Adipocyte (in vitro differentiated cells): ENCODE measurements around the gene ZNF620.

Experiments
- DNase-seq: peaks from one replicate; pipeline ENCODE4 v3.0.0-alpha.2; 2015; ENCODE audit warnings: low read depth
- H3K27me3 ChIP-seq: replicated peaks from 2 replicates; pipeline ENCODE4 v1.7.0; 2013; ENCODE audit warnings: mild to moderate bottlenecking, low read length, moderate library complexity; ENCODE audit not compliant: control insufficient read depth, insufficient read depth
- H3K36me3 ChIP-seq: 2 replicates; pipeline ENCODE4 v1.7.0; 2013; ENCODE audit warnings: low read length, mild to moderate bottlenecking, moderate library complexity; ENCODE audit not compliant: control insufficient read depth, insufficient read depth, severe bottlenecking
- H3K4me1 ChIP-seq: 2 replicates; pipeline ENCODE4 v1.7.0; 2013; ENCODE audit warnings: mild to moderate bottlenecking, low read length, moderate library complexity; ENCODE audit not compliant: control insufficient read depth, insufficient read depth
- H3K4me3 ChIP-seq: 2 replicates; pipeline ENCODE4 v1.7.0; 2013; ENCODE audit warnings: mild to moderate bottlenecking, low read length, moderate library complexity
- H3K9ac ChIP-seq: 2 replicates; pipeline ENCODE4 v1.7.0; 2013; ENCODE audit warnings: mild to moderate bottlenecking, low read length, moderate library complexity
- H3K9me3 ChIP-seq: 2 replicates; pipeline ENCODE4 v1.7.0; 2013; ENCODE audit warnings: mild to moderate bottlenecking, low read length, moderate library complexity; ENCODE audit not compliant: control insufficient read depth

ZNF620 gene

GRCh38 chr3:40465456-40465855, 40.4 kb upstream of the ZNF620 start:
- H3K27me3 ChIP-seq: no peaks in the 10 kb centered on the region
- no peak overlapping the region for H3K4me3 ChIP-seq
- no peak overlapping the region for H3K9ac ChIP-seq
- H3K36me3 ChIP-seq: peaks cover 51% of the 10 kb centered on the region
- no peaks in the 10 kb centered on the region for H3K4me1 ChIP-seq
- DNase-seq: no peak
- no peaks in the 10 kb centered on the region for H3K9me3 ChIP-seq

- H3K27me3 ChIP-seq: no peaks in the 10 kb centered on the region
- peaks cover 25% of the 10 kb centered on the region for H3K36me3 ChIP-seq
- no peaks in the 10 kb centered on the region for H3K9me3 ChIP-seq
- no peaks in the 10 kb centered on the region for H3K4me1 ChIP-seq
- no peak overlapping the region for H3K4me3 ChIP-seq
- no peak overlapping the region for H3K9ac ChIP-seq
- no peak for DNase-seq
These were observed 37.8 kb upstream of the ZNF620 start for GRCh38 chr3:40468018-40468417.

GRCh38 chr3:40470701-40471100, 35.1 kb upstream of the ZNF620 start:
- no peak for DNase-seq
- Histone ChIP-seq H3K27me3 (no peaks in the 10 kb centered on the region), H3K36me3 (peaks cover 6% of the 10 kb centered on the region), H3K4me3 (no peak overlapping the region), H3K4me1 (no peaks in the 10 kb centered on the region), H3K9ac (no peak overlapping the region), H3K9me3 (no peaks in the 10 kb centered on the region)

GRCh38 chr3:40476478-40477470, 29.1 kb upstream of the ZNF620 start, which contains the start of gene ZNF619:
ZNF619 (plus strand) TSS chr3:40477122; CDS start chr3:40477980, 858 bp downstream.
- DNase-seq: peak; percentile 88
- Histone ChIP-seq H3K27me3 (no peaks in the 10 kb centered on the region), H3K9me3 (no peaks in the 10 kb centered on the region), H3K4me3 (peak within 1 kb of the TSS; percentile 92), H3K4me1 (peaks cover 7% of the 10 kb centered on the region), H3K9ac (peak within 1 kb of the TSS; percentile 94), H3K36me3 (peaks cover 12% of the 10 kb centered on the region)

GRCh38 chr3:40477666-40478065, 28.2 kb upstream of the ZNF620 start:
- peaks cover 7% of the 10 kb centered on the region for H3K4me1 ChIP-seq
- H3K9ac ChIP-seq: peak overlapping the region; percentile 94
- DNase-seq: peak; percentile 10
- no peaks in the 10 kb centered on the region for H3K27me3 ChIP-seq
- H3K9me3 ChIP-seq: no peaks in the 10 kb centered on the region
- peaks cover 20% of the 10 kb centered on the region for H3K36me3 ChIP-seq
- peak overlapping the region; percentile 92 for H3K4me3 ChIP-seq

GRCh38 chr3:40487172-40487571, 18.7 kb upstream of the ZNF620 start:
- no peaks in the 10 kb centered on the region for H3K27me3 ChIP-seq
- DNase-seq: no peak
- peak overlapping the region; percentile 45 for H3K4me3 ChIP-seq
- H3K4me1 ChIP-seq: no peaks in the 10 kb centered on the region
- H3K36me3 ChIP-seq: peaks cover 26% of the 10 kb centered on the region
- no peak overlapping the region for H3K9ac ChIP-seq
- peaks cover 19% of the 10 kb centered on the region for H3K9me3 ChIP-seq

- H3K27me3 ChIP-seq: no peaks in the 10 kb centered on the region
- H3K9me3 ChIP-seq: peaks cover 19% of the 10 kb centered on the region
- H3K36me3 ChIP-seq: peaks cover 17% of the 10 kb centered on the region
- peak; percentile 33 for DNase-seq
- no peak overlapping the region for H3K9ac ChIP-seq
- peaks cover 12% of the 10 kb centered on the region for H3K4me1 ChIP-seq
- H3K4me3 ChIP-seq: no peak overlapping the region
These were observed 14.9 kb upstream of the ZNF620 start for GRCh38 chr3:40490916-40491315.

- no peaks in the 10 kb centered on the region for H3K27me3 ChIP-seq
- H3K9ac ChIP-seq: peak overlapping the region; percentile 5
- H3K4me3 ChIP-seq: no peak overlapping the region
- peaks cover 12% of the 10 kb centered on the region for H3K4me1 ChIP-seq
- no peaks in the 10 kb centered on the region for H3K9me3 ChIP-seq
- no peak for DNase-seq
- H3K36me3 ChIP-seq: no peaks in the 10 kb centered on the region
These were observed 11.1 kb upstream of the ZNF620 start for GRCh38 chr3:40494698-40495097.

GRCh38 chr3:40497288-40497687, 8.6 kb upstream of the ZNF620 start:
- Histone ChIP-seq H3K9me3 (no peaks in the 10 kb centered on the region), H3K27me3 (no peaks in the 10 kb centered on the region), H3K9ac (no peak overlapping the region), H3K36me3 (no peaks in the 10 kb centered on the region), H3K4me3 (no peak overlapping the region), H3K4me1 (peaks cover 12% of the 10 kb centered on the region)
- DNase-seq: no peak

- no peak overlapping the region for H3K9ac ChIP-seq
- H3K36me3 ChIP-seq: no peaks in the 10 kb centered on the region
- DNase-seq: no peak
- H3K4me3 ChIP-seq: no peak overlapping the region
- H3K4me1 ChIP-seq: peaks cover 14% of the 10 kb centered on the region
- H3K9me3 ChIP-seq: no peaks in the 10 kb centered on the region
- no peaks in the 10 kb centered on the region for H3K27me3 ChIP-seq
These were observed 5.9 kb upstream of the ZNF620 start for GRCh38 chr3:40499952-40500351.

- no peaks in the 10 kb centered on the region for H3K27me3 ChIP-seq
- DNase-seq: no peak
- H3K9ac ChIP-seq: no peak overlapping the region
- H3K36me3 ChIP-seq: no peaks in the 10 kb centered on the region
- no peak overlapping the region for H3K4me3 ChIP-seq
- H3K4me1 ChIP-seq: peaks cover 20% of the 10 kb centered on the region
- H3K9me3 ChIP-seq: no peaks in the 10 kb centered on the region
These were observed 3.8 kb upstream of the ZNF620 start for GRCh38 chr3:40502034-40502433.
